OCI-LY3 (cell line): ENCODE measurements around the gene DPP10.

Source experiments
- CTCF ChIP-seq: fragments of 200-600, 300-600 bp; sonication (generic); IDR thresholded peaks from 2 replicates; pipeline ENCODE4 v1.5.1; 2014; ENCODE audit warnings: antibody characterized with exemption, low read length, low read depth
- EZH2phosphoT487 ChIP-seq: fragments of 200-600 bp; shearing (Covaris generic); IDR thresholded peaks from 2 replicates; pipeline ENCODE4 v1.6.1; 2018; ENCODE audit warnings: antibody characterized with exemption, mixed run types, low read depth

- TF ChIP-seq CTCF (no peak), EZH2phosphoT487 (no peak)
Measured at GRCh38 chr2:115774361-115774760, 1331.9 kb downstream of the DPP10 start.
